Smooth muscle cell of bladder (primary cell): ENCODE data around the gene TANC1. TPM values are rescaled to one million over a fixed set of nuclear protein-coding genes. Genes with fewer than 3 reads are reported as not detected.

Source experiments
- total RNA-seq: library from RNA; depleted of rRNA; stranded (reverse); fragments of >200 nt; gene quantifications from 2 replicates; pipeline ENCODE4 v1.2.3, GENCODE V29; 2014

TANC1 gene
- 16.3 and 20.2 TPM in 2 replicates for total RNA-seq

DNA sequence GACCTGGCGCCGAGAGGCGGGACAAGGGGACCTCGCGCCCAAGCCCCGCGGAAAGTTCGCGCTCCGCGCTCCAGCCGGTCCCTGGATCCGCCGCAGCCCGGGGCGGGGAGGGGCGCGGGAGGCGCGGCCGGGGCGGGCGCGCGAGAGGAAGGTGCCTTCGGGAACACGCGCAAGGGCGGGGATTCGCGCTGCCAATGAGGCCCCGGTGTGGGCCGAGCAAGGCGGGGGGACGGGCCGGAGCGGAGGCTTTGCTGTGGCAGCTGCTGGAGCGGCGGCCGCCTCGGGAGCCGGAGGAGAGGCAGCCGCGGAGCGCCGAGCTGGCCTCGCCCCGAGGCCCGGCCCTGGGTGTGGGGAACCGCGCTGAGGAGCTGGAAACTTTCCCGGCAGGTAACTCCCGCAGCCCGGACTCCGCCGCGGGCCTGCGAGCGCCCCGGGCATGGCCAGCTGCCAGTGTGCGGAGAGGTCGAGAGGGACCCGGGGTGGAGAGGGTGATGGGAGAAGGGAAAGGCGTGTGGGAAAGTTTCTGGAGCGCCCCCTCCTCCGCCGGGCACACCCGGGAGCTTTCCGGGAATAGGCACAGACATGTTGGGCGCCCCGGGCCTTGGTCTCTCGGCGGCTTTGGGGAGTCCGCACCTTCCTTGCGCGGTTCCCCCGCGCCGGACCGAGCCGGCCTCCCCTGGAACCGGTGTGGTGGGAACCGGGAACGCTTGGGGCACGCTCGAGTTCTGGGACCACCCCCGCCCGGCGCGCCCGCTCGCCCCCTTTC, at the start of gene TANC1:
Gene TANC1 (plus strand): TSS at position 245 of the 766 bp plus-strand sequence. CDS start 97,271 bp downstream, outside the sequence.

Other genes starting within 250 kb of the TANC1 start
- not detected in 2 replicates for gene DAPL1, start 173.3 kb upstream of the TANC1 start, total RNA-seq